NCI-H226 (cell line): ENCODE results near the gene THBS3.
"Not testable (repeated sequence)": the region's sequence is repeated elsewhere in the genome, so short reads cannot be mapped to it uniquely, and the experiment has no call there.

Source experiments
- DNase-seq: peaks from one replicate; pipeline ENCODE4 v3.0.0-alpha.2; 2015

Gene THBS3

GRCh38 chr1:155206891-155207805, 549 bp downstream of the THBS3 start:
- DNase-seq, result peak; percentile 71

DNA sequence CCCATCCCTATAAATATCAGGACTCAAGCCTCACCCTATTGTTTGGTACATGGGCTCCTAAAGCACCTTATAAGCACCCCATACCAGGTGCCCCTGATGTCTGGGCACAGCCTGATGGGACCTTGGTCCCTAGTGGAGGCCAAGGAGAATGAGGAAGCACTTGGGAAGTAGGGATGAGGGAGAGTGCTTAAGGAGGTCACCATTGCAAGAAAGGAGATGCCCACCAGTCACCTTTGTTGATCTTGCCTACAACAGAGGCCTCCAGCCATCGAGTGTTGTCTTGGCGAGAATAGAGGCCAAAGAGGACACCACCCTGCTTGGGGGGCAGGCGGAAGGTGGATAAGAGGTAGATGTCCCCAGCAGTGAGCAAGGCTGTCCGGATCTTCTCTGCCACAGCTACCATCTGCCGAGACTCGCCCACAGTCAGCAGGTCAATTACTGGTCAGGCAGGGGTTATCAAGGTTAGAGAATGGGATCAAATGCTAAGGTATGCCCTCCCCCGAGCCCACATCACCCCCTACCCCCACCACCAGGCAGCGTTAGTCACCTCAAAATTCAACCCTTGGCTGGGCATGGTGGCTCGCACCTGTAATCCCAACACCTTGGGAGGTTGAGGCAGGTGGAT, 1.6 kb downstream of the THBS3 start:
- no peak for DNase-seq

GRCh38 chr1:155205035-155205434, 2.7 kb downstream of the THBS3 start:
- DNase-seq, result no peak

DNA sequence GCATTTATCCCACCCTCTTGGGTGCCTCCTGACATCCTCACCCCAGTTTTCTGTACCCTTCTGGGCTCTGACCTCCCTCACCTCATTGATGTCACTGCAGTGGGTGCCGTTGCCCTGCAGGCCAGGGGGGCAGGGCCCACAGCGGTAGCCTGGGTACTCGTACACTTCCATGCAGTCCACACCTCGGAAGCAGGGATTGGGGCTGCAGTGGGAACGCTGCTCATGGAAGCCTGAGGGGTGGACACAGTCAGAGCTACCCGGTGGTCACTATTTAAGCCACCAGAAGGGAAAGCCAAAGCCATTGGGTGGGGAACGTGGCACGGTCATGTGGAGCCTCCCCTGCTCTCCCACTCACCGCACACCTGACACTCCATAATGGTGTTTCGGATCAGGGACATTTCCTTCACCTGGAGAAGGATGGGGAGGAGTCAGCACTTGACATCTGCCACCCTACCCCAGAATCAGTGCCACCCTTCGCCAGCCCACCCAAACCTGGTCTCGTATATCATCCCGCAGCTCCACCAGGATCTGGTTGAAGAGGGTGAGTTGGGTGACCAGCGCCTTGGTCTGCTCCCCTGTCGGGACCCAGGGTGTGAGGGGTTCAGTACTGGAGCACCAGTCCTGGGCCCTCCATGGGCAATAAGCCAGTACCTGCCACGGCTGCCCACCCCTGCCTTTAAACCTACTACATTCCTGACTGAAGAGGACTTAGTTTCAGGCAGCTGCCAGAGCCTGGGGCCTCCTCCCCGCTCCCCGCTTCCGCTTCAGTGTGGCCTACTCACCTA, 4.8 kb downstream of the THBS3 start:
- DNase-seq, result no peak

GRCh38 chr1:155202198-155202597, 5.5 kb downstream of the THBS3 start:
- no peak for DNase-seq

- DNase-seq, result no peak
Measured at GRCh38 chr1:155200920-155201319, 6.8 kb downstream of the THBS3 start.

- DNase-seq, result no peak
Measured at GRCh38 chr1:155199792-155200191, 7.9 kb downstream of the THBS3 start.

DNA sequence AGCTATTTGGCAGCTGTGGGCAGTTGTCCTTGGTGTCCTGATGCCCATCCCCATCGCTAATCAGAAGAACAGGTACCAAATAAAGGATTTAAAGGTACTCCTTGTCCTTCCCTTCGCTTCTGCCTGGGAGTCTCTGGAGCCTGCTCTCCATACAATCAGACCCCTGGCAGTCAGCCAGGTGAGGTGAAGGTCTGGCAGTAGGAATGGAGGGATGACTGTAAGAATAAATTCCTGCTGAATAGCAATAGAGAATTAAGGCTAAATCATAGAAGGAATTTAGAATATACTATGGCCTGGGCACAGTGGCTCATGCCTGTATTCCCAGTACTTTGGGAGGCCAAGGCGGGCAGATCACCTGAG, 9.2 kb downstream of the THBS3 start:
- no peak for DNase-seq

GRCh38 chr1:155197901-155198546, 9.7 kb downstream of the THBS3 start:
- no peak for DNase-seq

GRCh38 chr1:155196893-155197638, 10.6 kb downstream of the THBS3 start:
- no peak for DNase-seq

GRCh38 chr1:155196103-155196892, 11.4 kb downstream of the THBS3 start:
- DNase-seq, result no peak

DNA sequence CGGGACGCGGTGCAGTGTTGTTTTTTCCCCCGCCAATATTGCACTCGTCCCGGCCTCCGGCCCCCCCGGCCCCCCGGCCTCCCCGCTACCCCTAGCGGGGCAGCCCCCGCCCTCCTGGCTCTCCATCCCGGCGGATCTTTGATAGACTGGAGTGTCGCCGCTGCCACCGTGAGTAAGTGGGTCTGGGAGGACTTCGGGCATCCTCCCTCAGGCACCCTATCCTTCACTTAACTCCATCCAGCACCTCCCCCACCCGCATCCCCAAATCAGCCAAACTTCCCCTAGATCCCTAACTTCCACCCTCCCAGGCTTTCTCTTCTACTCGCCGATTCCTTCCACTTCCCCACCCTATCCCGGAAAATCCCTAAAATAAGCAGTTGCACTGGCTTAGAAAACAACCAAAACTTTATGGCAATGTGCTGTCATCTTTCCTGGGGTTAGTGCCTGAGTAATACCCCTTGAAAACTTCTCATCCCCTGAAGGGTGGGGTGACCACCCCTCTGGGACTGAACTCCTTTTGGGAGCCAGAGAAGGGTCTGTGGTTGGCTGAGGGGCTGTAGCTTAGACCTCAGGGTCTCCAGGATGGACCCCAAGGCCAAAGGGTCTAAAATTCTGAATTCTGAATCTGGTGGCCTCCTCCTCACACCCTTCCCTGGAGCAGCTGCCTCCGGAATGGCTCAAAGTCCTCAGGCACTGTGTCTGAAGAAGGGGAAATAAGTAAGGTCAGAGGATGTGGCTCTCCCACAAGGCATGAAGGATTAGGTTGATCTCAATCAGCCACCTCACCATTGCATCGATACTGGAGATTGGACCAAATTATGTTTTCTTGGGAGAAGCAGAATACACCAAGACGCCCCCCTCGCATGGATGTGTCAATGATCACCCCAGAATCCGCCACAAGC, 12.2 kb downstream of the THBS3 start:
- DNase-seq, result no peak

GRCh38 chr1:155193991-155194240, 13.8 kb downstream of the THBS3 start:
- DNase-seq, result not testable (repeated sequence)

GRCh38 chr1:155193275-155193990, 14.3 kb downstream of the THBS3 start:
- DNase-seq, result peak; percentile 95

GRCh38 chr1:155192346-155193274, 15.1 kb downstream of the THBS3 start:
- DNase-seq, result peak; percentile 41

DNA sequence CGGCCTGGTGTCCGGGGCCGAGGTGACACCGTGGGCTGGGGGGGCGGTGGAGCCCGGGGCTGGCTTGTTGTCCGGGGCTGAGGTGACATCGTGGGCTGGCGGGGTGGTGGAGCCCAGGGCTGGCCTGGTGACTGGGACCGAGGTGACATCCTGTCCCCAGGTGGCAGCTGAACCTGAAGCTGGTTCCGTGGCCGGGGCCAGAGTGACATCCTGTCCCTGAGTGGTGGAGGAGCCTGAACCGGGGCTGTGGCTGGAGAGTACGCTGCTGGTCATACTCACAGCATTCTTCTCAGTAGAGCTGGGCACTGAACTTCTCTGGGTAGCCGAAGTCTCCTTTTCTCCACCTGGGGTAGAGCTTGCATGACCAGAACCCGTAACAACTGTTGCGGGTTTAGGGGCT, 15.8 kb downstream of the THBS3 start:
- no peak for DNase-seq

DNA sequence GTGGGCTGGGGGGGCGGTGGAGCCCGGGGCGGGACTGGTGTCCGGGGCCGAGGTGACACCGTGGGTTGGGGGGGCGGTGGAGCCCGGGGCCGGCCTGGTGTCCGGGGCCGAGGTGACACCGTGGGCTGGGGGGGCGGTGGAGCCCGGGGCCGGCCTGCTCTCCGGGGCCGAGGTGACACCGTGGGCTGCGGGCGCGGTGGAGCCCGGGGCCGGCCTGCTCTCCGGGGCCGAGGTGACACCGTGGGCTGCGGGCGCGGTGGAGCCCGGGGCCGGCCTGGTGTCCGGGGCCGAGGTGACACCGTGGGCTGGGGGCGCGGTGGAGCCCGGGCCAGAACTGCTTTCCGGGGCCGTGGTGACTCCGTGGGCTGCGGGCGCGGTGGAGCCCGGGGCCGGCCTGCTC, 17.8 kb downstream of the THBS3 start:
- not testable (repeated sequence) for DNase-seq

GRCh38 chr1:155188268-155188667, 19.4 kb downstream of the THBS3 start:
- DNase-seq, result no peak

GRCh38 chr1:155187456-155187891, 20.2 kb downstream of the THBS3 start:
- no peak for DNase-seq
